GM23338 (cell line): Measurements from ENCODE around the gene BMPR2. TPM values are rescaled to one million over a fixed set of nuclear protein-coding genes. Genes with fewer than 3 reads are reported as not detected.

Experiments
- ATAC-seq: fragments of 200-7000 bp; cut with Tn5 transposase; 3 replicates; pipeline ENCODE4 v1.9.1; 2020
- DNase-seq: peaks from one replicate; pipeline ENCODE4 v3.0.0-alpha.2; 2015; ENCODE audit warnings: low spot score
- H2AFZ ChIP-seq: fragments of 200-600 bp; sonication (generic); 2 replicates; pipeline ENCODE4 v1.8.0; 2016; ENCODE audit warnings: antibody characterized with exemption, mild to moderate bottlenecking, moderate library complexity
- H3F3A ChIP-seq: fragments of 200-600 bp; sonication (generic); replicated peaks from 2 replicates; pipeline ENCODE4 v1.8.0; 2017; ENCODE audit warnings: antibody characterized with exemption, mixed run types, low read depth
- H3K27ac ChIP-seq: fragments of 200-600 bp; sonication (generic); 2 replicates; pipeline ENCODE4 v1.6.1; 2016; ENCODE audit warnings: low read depth
- H3K27me3 ChIP-seq: fragments of 200-600 bp; sonication (generic); 2 replicates; pipeline ENCODE4 v1.8.0; 2016; ENCODE audit warnings: mild to moderate bottlenecking, mixed run types, moderate library complexity; ENCODE audit not compliant: insufficient read depth
- H3K36me3 ChIP-seq: fragments of 200-600 bp; sonication (generic); 2 replicates; pipeline ENCODE4 v1.8.0; 2016; ENCODE audit warnings: mild to moderate bottlenecking; ENCODE audit not compliant: insufficient read depth
- H3K4me1 ChIP-seq: fragments of 200-600 bp; sonication (generic); 2 replicates; pipeline ENCODE4 v1.8.0; 2016; ENCODE audit warnings: mild to moderate bottlenecking, moderate library complexity; ENCODE audit not compliant: insufficient read depth
- H3K4me2 ChIP-seq: fragments of 200-600 bp; sonication (generic); 2 replicates; pipeline ENCODE4 v1.7.1; 2017; ENCODE audit warnings: mixed run types
- H3K4me3 ChIP-seq: fragments of 200-600 bp; sonication (generic); 2 replicates; pipeline ENCODE4 v1.6.1; 2016; ENCODE audit warnings: mixed run types
- H3K79me2 ChIP-seq: fragments of 200-600 bp; sonication (generic); replicated peaks from 2 replicates; pipeline ENCODE4 v1.8.0; 2017; ENCODE audit warnings: mild to moderate bottlenecking; ENCODE audit not compliant: insufficient read depth
- H3K9me2 ChIP-seq: fragments of 200-600 bp; sonication (generic); 2 replicates; pipeline ENCODE4 v1.8.0; 2017; ENCODE audit not compliant: insufficient read depth
- H4K20me1 ChIP-seq: fragments of 200-600 bp; sonication (generic); replicated peaks from 2 replicates; pipeline ENCODE4 v1.8.0; 2017; ENCODE audit warnings: mild to moderate bottlenecking; ENCODE audit not compliant: insufficient read depth
- H3K27ac Mint-ChIP-seq: 2 replicates; pipeline ENCODE4 v1.8.0; 2020; ENCODE audit warnings: inconsistent platforms, mild to moderate bottlenecking, moderate library complexity, mixed read lengths
- H3K27me3 Mint-ChIP-seq: 3 replicates; pipeline ENCODE4 v1.8.0; 2022; ENCODE audit warnings: low read depth, mild to moderate bottlenecking, moderate library complexity, mixed read lengths, inconsistent platforms; ENCODE audit not compliant: insufficient read depth, poor library complexity
- H3K36me3 Mint-ChIP-seq: 3 replicates; pipeline ENCODE4 v1.8.0; 2021; ENCODE audit warnings: low read depth, mild to moderate bottlenecking, inconsistent platforms, moderate library complexity, mixed read lengths
- H3K4me1 Mint-ChIP-seq: 3 replicates; pipeline ENCODE4 v1.8.0; 2020; ENCODE audit warnings: mild to moderate bottlenecking, inconsistent platforms, mixed read lengths
- H3K4me3 Mint-ChIP-seq: 3 replicates; pipeline ENCODE4 v1.8.0; 2021; ENCODE audit warnings: moderate library complexity, mild to moderate bottlenecking, inconsistent platforms, mixed read lengths
- H3K9me3 Mint-ChIP-seq: 3 replicates; pipeline ENCODE4 v1.8.0; 2020; ENCODE audit warnings: moderate library complexity, mild to moderate bottlenecking, inconsistent platforms, mixed read lengths
- EZH2 ChIP-seq: fragments of 200-600 bp; sonication (generic); IDR thresholded peaks from one replicate; pipeline ENCODE4 v1.8.0; 2017; ENCODE audit warnings: antibody characterized with exemption, mild to moderate bottlenecking, low read depth; ENCODE audit not compliant: unreplicated experiment
- JUNB ChIP-seq: IDR thresholded peaks from one replicate; pipeline ENCODE4 v1.6.1; 2016; ENCODE audit warnings: antibody characterized with exemption; ENCODE audit not compliant: unreplicated experiment
- NANOG ChIP-seq: IDR thresholded peaks from 2 replicates; pipeline ENCODE4 v1.6.1; 2016; ENCODE audit warnings: antibody characterized with exemption, borderline replicate concordance
- POLR2AphosphoS5 ChIP-seq: IDR thresholded peaks from 2 replicates; pipeline ENCODE4 v1.6.1; 2016; ENCODE audit warnings: antibody characterized with exemption, low read depth
- ZNF331 ChIP-seq: fragments of 250-450 bp; sonication (Bioruptor Pico); IDR thresholded peaks from 2 replicates; pipeline ENCODE4 v1.5.0; 2020; ENCODE audit warnings: low read depth, mild to moderate bottlenecking, moderate library complexity
- polyA plus RNA-seq: library from polyadenylated mRNA; unstranded; fragments of >200 nt; fragmentation: Nextera tagmentation; extraction: Ambion mirVana; gene quantifications from 2 replicates; pipeline ENCODE4 v1.2.1, GENCODE V29; 2016
- total RNA-seq: library from RNA; depleted of rRNA; stranded (reverse); fragments of >200 nt; shearing (Covaris generic); gene quantifications from 2 replicates; pipeline ENCODE4 v1.2.3, GENCODE V29; 2014
- TF ChIP-seq, protein P1 (sequence below): fragments of 250-450 bp; sonication (Bioruptor Pico); IDR thresholded peaks from 2 replicates; pipeline ENCODE4 v1.5.0; 2020; ENCODE audit warnings: mild to moderate bottlenecking, moderate library complexity
- TF ChIP-seq, protein P2 (sequence below): IDR thresholded peaks from one replicate; pipeline ENCODE4 v1.6.1; 2018; ENCODE audit warnings: antibody characterized with exemption; ENCODE audit not compliant: unreplicated experiment

The BMPR2 gene
- total and polyA plus RNA-seq, 2 experiments from 2014 or later, result 6.7 to 21.6 TPM

GRCh38 chr2:202479090-202479489 lies 103.0 kb downstream of the BMPR2 start:
- H3K27ac Mint-ChIP-seq, result no peak overlapping the region
- H3K27me3 Mint-ChIP-seq, result peaks cover 4% of the 10 kb centered on the region
- no peaks in the 10 kb centered on the region; the same call in 2 of the 3 replicates for H3K36me3 Mint-ChIP-seq

More at GRCh38 chr2:202479090-202479489, 103.0 kb downstream of the BMPR2 start:
- no peak overlapping the region for H3K4me2 ChIP-seq
- no peaks in the 10 kb centered on the region for H3F3A ChIP-seq
- Mint-ChIP-seq H3K9me3 (no peaks in the 10 kb centered on the region), H3K4me1 (no peaks in the 10 kb centered on the region), H3K4me3 (no peak overlapping the region)
- TF ChIP-seq, protein P1, sequence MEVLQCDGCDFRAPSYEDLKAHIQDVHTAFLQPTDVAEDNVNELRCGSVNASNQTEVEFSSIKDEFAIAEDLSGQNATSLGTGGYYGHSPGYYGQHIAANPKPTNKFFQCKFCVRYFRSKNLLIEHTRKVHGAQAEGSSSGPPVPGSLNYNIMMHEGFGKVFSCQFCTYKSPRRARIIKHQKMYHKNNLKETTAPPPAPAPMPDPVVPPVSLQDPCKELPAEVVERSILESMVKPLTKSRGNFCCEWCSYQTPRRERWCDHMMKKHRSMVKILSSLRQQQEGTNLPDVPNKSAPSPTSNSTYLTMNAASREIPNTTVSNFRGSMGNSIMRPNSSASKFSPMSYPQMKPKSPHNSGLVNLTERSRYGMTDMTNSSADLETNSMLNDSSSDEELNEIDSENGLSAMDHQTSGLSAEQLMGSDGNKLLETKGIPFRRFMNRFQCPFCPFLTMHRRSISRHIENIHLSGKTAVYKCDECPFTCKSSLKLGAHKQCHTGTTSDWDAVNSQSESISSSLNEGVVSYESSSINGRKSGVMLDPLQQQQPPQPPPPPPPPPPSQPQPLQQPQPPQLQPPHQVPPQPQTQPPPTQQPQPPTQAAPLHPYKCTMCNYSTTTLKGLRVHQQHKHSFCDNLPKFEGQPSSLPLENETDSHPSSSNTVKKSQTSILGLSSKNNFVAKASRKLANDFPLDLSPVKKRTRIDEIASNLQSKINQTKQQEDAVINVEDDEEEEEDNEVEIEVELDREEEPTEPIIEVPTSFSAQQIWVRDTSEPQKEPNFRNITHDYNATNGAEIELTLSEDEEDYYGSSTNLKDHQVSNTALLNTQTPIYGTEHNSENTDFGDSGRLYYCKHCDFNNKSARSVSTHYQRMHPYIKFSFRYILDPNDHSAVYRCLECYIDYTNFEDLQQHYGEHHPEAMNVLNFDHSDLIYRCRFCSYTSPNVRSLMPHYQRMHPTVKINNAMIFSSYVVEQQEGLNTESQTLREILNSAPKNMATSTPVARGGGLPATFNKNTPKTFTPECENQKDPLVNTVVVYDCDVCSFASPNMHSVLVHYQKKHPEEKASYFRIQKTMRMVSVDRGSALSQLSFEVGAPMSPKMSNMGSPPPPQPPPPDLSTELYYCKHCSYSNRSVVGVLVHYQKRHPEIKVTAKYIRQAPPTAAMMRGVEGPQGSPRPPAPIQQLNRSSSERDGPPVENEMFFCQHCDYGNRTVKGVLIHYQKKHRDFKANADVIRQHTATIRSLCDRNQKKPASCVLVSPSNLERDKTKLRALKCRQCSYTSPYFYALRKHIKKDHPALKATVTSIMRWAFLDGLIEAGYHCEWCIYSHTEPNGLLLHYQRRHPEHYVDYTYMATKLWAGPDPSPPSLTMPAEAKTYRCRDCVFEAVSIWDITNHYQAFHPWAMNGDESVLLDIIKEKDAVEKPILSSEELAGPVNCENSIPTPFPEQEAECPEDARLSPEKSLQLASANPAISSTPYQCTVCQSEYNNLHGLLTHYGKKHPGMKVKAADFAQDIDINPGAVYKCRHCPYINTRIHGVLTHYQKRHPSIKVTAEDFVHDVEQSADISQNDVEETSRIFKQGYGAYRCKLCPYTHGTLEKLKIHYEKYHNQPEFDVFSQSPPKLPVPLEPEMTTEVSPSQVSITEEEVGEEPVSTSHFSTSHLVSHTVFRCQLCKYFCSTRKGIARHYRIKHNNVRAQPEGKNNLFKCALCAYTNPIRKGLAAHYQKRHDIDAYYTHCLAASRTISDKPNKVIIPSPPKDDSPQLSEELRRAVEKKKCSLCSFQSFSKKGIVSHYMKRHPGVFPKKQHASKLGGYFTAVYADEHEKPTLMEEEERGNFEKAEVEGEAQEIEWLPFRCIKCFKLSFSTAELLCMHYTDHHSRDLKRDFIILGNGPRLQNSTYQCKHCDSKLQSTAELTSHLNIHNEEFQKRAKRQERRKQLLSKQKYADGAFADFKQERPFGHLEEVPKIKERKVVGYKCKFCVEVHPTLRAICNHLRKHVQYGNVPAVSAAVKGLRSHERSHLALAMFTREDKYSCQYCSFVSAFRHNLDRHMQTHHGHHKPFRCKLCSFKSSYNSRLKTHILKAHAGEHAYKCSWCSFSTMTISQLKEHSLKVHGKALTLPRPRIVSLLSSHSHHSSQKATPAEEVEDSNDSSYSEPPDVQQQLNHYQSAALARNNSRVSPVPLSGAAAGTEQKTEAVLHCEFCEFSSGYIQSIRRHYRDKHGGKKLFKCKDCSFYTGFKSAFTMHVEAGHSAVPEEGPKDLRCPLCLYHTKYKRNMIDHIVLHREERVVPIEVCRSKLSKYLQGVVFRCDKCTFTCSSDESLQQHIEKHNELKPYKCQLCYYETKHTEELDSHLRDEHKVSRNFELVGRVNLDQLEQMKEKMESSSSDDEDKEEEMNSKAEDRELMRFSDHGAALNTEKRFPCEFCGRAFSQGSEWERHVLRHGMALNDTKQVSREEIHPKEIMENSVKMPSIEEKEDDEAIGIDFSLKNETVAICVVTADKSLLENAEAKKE (CRISPR knock-in tag), result no peak
- TF ChIP-seq ZNF331 (CRISPR knock-in tag) (no peak), POLR2AphosphoS5 (no peak), EZH2 (no peak), JUNB (no peak), NANOG (no peak)
- TF ChIP-seq, protein P2, sequence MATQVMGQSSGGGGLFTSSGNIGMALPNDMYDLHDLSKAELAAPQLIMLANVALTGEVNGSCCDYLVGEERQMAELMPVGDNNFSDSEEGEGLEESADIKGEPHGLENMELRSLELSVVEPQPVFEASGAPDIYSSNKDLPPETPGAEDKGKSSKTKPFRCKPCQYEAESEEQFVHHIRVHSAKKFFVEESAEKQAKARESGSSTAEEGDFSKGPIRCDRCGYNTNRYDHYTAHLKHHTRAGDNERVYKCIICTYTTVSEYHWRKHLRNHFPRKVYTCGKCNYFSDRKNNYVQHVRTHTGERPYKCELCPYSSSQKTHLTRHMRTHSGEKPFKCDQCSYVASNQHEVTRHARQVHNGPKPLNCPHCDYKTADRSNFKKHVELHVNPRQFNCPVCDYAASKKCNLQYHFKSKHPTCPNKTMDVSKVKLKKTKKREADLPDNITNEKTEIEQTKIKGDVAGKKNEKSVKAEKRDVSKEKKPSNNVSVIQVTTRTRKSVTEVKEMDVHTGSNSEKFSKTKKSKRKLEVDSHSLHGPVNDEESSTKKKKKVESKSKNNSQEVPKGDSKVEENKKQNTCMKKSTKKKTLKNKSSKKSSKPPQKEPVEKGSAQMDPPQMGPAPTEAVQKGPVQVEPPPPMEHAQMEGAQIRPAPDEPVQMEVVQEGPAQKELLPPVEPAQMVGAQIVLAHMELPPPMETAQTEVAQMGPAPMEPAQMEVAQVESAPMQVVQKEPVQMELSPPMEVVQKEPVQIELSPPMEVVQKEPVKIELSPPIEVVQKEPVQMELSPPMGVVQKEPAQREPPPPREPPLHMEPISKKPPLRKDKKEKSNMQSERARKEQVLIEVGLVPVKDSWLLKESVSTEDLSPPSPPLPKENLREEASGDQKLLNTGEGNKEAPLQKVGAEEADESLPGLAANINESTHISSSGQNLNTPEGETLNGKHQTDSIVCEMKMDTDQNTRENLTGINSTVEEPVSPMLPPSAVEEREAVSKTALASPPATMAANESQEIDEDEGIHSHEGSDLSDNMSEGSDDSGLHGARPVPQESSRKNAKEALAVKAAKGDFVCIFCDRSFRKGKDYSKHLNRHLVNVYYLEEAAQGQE, result no peak
- H2AFZ ChIP-seq, result no peak overlapping the region
- H4K20me1 ChIP-seq, result no peaks in the 10 kb centered on the region
- ATAC-seq (no peak), DNase-seq (no peak)
- H3K27me3 ChIP-seq, result no peaks in the 10 kb centered on the region
- H3K79me2 ChIP-seq, result no peaks in the 10 kb centered on the region
- H3K36me3 ChIP-seq, result no peaks in the 10 kb centered on the region
- H3K9me2 ChIP-seq, result no peaks in the 10 kb centered on the region
- H3K27ac ChIP-seq, result no peak overlapping the region
- no peaks in the 10 kb centered on the region for H3K4me1 ChIP-seq
- H3K4me3 ChIP-seq, result no peak overlapping the region
